ENCODE measurements around the gene SDF2L1. TPM values are rescaled to one million over a fixed set of nuclear protein-coding genes. Genes with fewer than 3 reads are reported as not detected.
A peak's percentile ranks its signal among the peaks of the same experiment; 100 is the strongest.

The SDF2L1 gene
- total and polyA plus RNA-seq, 10 of the 15 experiments (the other 5 are each of a cell fraction or from before 2014, with no cell fraction given), result 3.0 to 214 (median 55.5) TPM

GRCh38 chr22:21641789-21642583, at the start of gene SDF2L1 (continued):
- TF ChIP-seq RELB (IDR thresholded peaks at IDR 0.05; ENCODE audit: low read depth) (no peak; the same call in 1 of the 2 replicates), NR2F1 (conservative IDR thresholded peaks at IDR 0.05) (peak; percentile 70)

GRCh38 chr22:21592422-21592821, 49.7 kb upstream of the SDF2L1 start:
- RAD21 ChIA-PET (ENCODE audit: unreplicated experiment), result interaction anchor here (1.8 kb wide), 1 partner anchor 13 kb away, joined by 4 read pairs; no protein-coding TSS in a partner anchor
- no peak overlapping the region for H2AFZ ChIP-seq (ENCODE audit: control insufficient read depth, low read depth, low read length)
- no peak for TF ChIP-seq NFYA (IDR thresholded peaks at IDR 0.05; ENCODE audit: borderline replicate concordance, low read depth, low read length)
- no peak for TF ChIP-seq STAT3 (IDR thresholded peaks at IDR 0.05; ENCODE audit: low read depth, low read length)
- no peak for TF ChIP-seq TBL1XR1 (IDR thresholded peaks at IDR 0.05; ENCODE audit: low read depth, low read length)
- TF ChIP-seq NKRF (conservative IDR thresholded peaks at IDR 0.05), result no peak
- no peak for TF ChIP-seq IKZF1 (conservative IDR thresholded peaks at IDR 0.05)
- TF ChIP-seq SMAD1 (IDR thresholded peaks at IDR 0.05; ENCODE audit: low read depth, partially characterized antibody), result no peak
- TF ChIP-seq ZNF384 (IDR thresholded peaks at IDR 0.05; ENCODE audit: borderline replicate concordance, low read depth, low read length), result no peak
- ATAC-seq, result no peak
- POLR2A ChIA-PET, result no interaction called here
- no peak for DNase-seq (ENCODE audit: low read depth, low spot score)
- peaks cover 31 to 33% of the 10 kb centered on the region in 2 experiments for H3K36me3 ChIP-seq (ENCODE audit: control insufficient read depth in 2 of 2, insufficient read depth in 2 of 2, low read length in 1 of 2)
- H3K4me3 ChIP-seq, result no peak overlapping the region
- no peak for FAIRE-seq
- peaks cover 17% of the 10 kb centered on the region for H3K4me1 ChIP-seq (ENCODE audit: control insufficient read depth, insufficient read depth, low read length)
- no peak overlapping the region for H3K27ac ChIP-seq (ENCODE audit: control insufficient read depth, insufficient read depth)
- intact Hi-C loops (cut with micrococcal nuclease; ENCODE audit: unreplicated experiment), result no loop called here
- CTCF ChIA-PET, result interaction anchor here (1.0 kb wide), 1 partner anchor 50 kb away, joined by 3 read pairs; the partner anchor contains the start of gene SDF2L1
- H3K9ac ChIP-seq (ENCODE audit: control insufficient read depth, insufficient read depth, low read length), result no peak overlapping the region
- no peaks in the 10 kb centered on the region for H3K27me3 ChIP-seq (replicated peaks in 1 of 2; ENCODE audit: control insufficient read depth in 2 of 2, insufficient read depth in 2 of 2, low read length in 1 of 2)
- SMC1A ChIA-PET (ENCODE audit: uncharacterized antibody, unreplicated experiment), result interaction anchor here (1.1 kb wide), 1 partner anchor 37 kb away, joined by 3 read pairs; no protein-coding TSS in a partner anchor
- in situ Hi-C loops (cut with MboI), result no loop called here
- H4K20me1 ChIP-seq (ENCODE audit: control insufficient read depth, insufficient read depth), result peaks cover 15% of the 10 kb centered on the region
- WGBS (ENCODE audit: insufficient coverage, insufficient replicate concordance, low lambda C conversion rate, missing lambda C conversion rate), result 93% methylated on average over 3 of the region's 3 CpGs
- no peak overlapping the region for H3K4me2 ChIP-seq (ENCODE audit: control insufficient read depth, insufficient read depth)
- no TSS peak for BruUV-seq (replicated peaks)
- no peaks in the 10 kb centered on the region for H3K9me3 ChIP-seq (replicated peaks; ENCODE audit: control insufficient read depth, insufficient read depth, low read length)
- peaks cover 64% of the 10 kb centered on the region for H3K79me2 ChIP-seq (ENCODE audit: control insufficient read depth, insufficient read depth, low read length)

Data from GM12878 (cell line).